ENCODE data around the gene PCIF1. TPM values are rescaled to one million over a fixed set of nuclear protein-coding genes. Genes with fewer than 3 reads are reported as not detected.

Gene PCIF1
- total RNA-seq, 2 experiments from 2014 or later, result 27.8 to 29.5 TPM

- ChIA-PET POLR2A (interaction anchor here (0.7 to 1.4 kb wide), 3 partner anchors 15 to 60 kb away, joined by 3 to 4 read pairs (median 3); no protein-coding TSS in a partner anchor), CTCF (interaction anchor here (1.4 kb wide), 1 partner anchor 52 kb away, joined by 5 read pairs; no protein-coding TSS in a partner anchor)
- TF ChIP-seq, protein P1, sequence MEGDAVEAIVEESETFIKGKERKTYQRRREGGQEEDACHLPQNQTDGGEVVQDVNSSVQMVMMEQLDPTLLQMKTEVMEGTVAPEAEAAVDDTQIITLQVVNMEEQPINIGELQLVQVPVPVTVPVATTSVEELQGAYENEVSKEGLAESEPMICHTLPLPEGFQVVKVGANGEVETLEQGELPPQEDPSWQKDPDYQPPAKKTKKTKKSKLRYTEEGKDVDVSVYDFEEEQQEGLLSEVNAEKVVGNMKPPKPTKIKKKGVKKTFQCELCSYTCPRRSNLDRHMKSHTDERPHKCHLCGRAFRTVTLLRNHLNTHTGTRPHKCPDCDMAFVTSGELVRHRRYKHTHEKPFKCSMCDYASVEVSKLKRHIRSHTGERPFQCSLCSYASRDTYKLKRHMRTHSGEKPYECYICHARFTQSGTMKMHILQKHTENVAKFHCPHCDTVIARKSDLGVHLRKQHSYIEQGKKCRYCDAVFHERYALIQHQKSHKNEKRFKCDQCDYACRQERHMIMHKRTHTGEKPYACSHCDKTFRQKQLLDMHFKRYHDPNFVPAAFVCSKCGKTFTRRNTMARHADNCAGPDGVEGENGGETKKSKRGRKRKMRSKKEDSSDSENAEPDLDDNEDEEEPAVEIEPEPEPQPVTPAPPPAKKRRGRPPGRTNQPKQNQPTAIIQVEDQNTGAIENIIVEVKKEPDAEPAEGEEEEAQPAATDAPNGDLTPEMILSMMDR (IDR thresholded peaks at IDR 0.05), result no peak
- no peaks in the 10 kb centered on the region for H3K9me3 Mint-ChIP-seq
- intact Hi-C loops (cut with micrococcal nuclease), result no loop called here
- no peak overlapping the region for H3K27ac Mint-ChIP-seq
- H3K36me3 Mint-ChIP-seq (ENCODE audit: low read depth), result no peaks in the 10 kb centered on the region
- H3K27me3 Mint-ChIP-seq, result peaks cover 13% of the 10 kb centered on the region
- H3K4me3 Mint-ChIP-seq, result no peak overlapping the region
- DNase-seq (no peak), ATAC-seq (no peak)
- H3K4me1 Mint-ChIP-seq (ENCODE audit: low read depth), result peaks cover 3% of the 10 kb centered on the region
Observed at GRCh38 chr20:45918182-45918737, 16.2 kb upstream of the PCIF1 start.

DNA sequence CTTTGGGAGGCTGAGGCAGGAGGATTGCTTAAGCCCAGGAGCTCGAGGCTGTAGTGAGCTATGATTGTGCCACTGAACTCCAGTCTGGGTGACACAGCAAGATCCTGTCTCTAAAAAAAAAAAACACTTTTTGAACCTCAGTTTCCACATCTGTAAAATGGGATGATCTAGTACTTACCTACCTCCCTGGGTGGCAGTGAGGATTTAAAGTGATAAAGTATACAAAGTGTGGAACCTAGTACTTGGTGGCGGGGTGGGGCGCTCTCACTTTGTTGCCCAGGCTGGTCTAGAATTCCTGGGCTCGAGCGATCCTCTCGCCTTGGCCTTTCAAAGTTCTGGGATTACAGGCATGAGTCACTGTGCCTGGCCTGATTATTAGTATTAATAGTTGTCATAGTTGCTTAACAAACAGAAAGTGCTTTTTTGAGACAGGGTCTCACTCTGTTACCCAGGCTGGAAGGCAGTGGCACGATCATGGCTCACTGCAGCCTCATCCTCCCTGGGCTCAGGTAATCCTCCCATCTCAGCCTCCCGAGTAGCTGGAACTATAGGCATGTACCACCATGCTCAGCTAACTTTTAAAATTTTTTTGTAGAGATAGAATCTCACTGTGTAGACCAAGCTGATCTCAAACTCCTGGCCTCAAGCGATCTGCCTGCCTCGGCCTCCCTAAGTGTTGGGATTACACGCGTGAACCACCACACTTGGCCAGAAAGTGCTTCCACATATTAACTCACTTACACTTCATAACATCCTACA is 15.5 kb upstream of the PCIF1 start:
- Mint-ChIP-seq H3K9me3 (no peaks in the 10 kb centered on the region), H3K4me3 (no peak overlapping the region), H3K4me1 (ENCODE audit: low read depth) (peaks cover 3% of the 10 kb centered on the region), H3K36me3 (ENCODE audit: low read depth) (no peaks in the 10 kb centered on the region), H3K27ac (no peak overlapping the region), H3K27me3 (peaks cover 13% of the 10 kb centered on the region)
- DNase-seq (no peak), ATAC-seq (no peak)
- intact Hi-C loops (cut with micrococcal nuclease), result no loop called here
- TF ChIP-seq, protein P1 (IDR thresholded peaks at IDR 0.05), result no peak
- CTCF ChIA-PET, result interaction anchor here (1.9 kb wide), 1 partner anchor 120 kb away, joined by 8 read pairs; no protein-coding TSS in a partner anchor
- POLR2A ChIA-PET, result interaction anchor here (0.7 to 2.8 kb wide), 3 partner anchors 16 to 61 kb away, joined by 3 to 13 read pairs (median 3); partner anchors contain the start of gene PCIF1

- POLR2A ChIA-PET, result interaction anchor here (1.3 to 2.8 kb wide), 3 partner anchors 13 to 61 kb away, joined by 3 to 13 read pairs (median 3); partner anchors contain the start of gene PCIF1
Observed at GRCh38 chr20:45919542-45920399, 14.7 kb upstream of the PCIF1 start.

DNA sequence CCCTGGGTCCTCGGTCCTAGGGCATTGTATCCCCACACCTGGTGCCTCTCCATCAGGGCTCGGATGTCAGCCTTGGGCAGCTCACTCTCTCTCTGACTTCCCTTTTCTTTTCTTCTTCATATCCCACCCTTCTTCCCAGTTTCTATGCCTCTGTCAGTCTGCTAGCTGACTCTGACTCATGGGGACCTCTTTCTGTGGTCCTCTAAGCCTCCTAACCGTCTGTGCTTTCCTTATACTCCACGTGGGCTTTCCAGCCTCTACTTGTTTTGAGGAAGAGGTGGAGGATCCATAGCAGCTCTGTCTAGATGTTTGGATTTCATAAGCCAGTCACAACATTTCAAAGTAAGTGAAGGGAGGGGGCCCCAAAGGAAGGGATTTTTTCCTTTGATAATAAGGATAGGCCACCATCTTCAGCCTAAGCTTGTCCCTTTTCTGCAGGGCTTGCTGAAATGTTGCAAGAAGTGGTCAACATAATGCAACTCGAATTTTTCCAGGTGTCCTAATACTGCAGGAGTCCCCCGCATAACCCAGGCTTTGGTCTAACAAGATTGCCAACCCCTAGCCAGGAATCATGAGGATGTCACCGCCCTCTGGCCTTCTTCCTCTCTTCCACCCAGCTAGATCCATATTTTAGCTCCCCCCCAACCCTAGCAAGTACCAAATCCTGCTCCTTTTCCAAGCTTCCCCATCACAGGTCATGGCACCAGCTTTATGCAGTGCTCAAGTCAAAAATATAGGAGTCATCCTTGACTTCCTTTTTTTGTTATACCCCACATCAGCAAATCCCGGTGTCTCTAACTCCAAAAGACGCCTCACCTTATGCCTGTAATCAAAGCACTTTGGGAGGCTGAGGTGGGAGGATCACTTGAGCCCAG is 13.8 kb upstream of the PCIF1 start:
- peaks cover 3% of the 10 kb centered on the region for H3K4me1 Mint-ChIP-seq (ENCODE audit: low read depth)
- TF ChIP-seq, protein P1 (IDR thresholded peaks at IDR 0.05), result no peak

More at GRCh38 chr20:45919542-45920399, 14.7 kb upstream of the PCIF1 start:
- peaks cover 3% of the 10 kb centered on the region for H3K4me1 Mint-ChIP-seq (ENCODE audit: low read depth)
- H3K4me3 Mint-ChIP-seq, result no peak overlapping the region
- no peak overlapping the region for H3K27ac Mint-ChIP-seq
- CTCF ChIA-PET, result interaction anchor here (1.3 to 1.9 kb wide), 3 partner anchors 14 to 121 kb away, joined by 3 to 8 read pairs (median 7); no protein-coding TSS in a partner anchor
- H3K36me3 Mint-ChIP-seq (ENCODE audit: low read depth), result no peaks in the 10 kb centered on the region
- no peaks in the 10 kb centered on the region for H3K9me3 Mint-ChIP-seq
- intact Hi-C loops (cut with micrococcal nuclease), result no loop called here
- peaks cover 8% of the 10 kb centered on the region for H3K27me3 Mint-ChIP-seq
- TF ChIP-seq, protein P1 (IDR thresholded peaks at IDR 0.05), result no peak
- DNase-seq, result no peak
- no peak for ATAC-seq

More for the DNA sequence above, 13.8 kb upstream of the PCIF1 start:
- DNase-seq, result no peak
- Mint-ChIP-seq H3K9me3 (no peaks in the 10 kb centered on the region), H3K27ac (no peak overlapping the region), H3K4me3 (no peak overlapping the region), H3K36me3 (ENCODE audit: low read depth) (no peaks in the 10 kb centered on the region), H3K27me3 (peaks cover 8% of the 10 kb centered on the region)
- no peak for ATAC-seq
- ChIA-PET CTCF (interaction anchor here (1.3 to 1.9 kb wide), 3 partner anchors 13 to 122 kb away, joined by 3 to 8 read pairs (median 7); no protein-coding TSS in a partner anchor), POLR2A (interaction anchor here (1.6 to 2.8 kb wide), 2 partner anchors 12 to 14 kb away, joined by 3 to 13 read pairs; partner anchors contain the start of gene PCIF1)
- intact Hi-C loops (cut with micrococcal nuclease), result no loop called here

All from activated CD8-positive, alpha-beta T cell treated with anti-CD3 and anti-CD28 coated beads for 36 hours (primary cell).